ENCODE measurements around the gene CHRM2. TPM values are rescaled to one million over a fixed set of nuclear protein-coding genes. Genes with fewer than 3 reads are reported as not detected.
A peak's percentile ranks its signal among the peaks of the same experiment; 100 is the strongest.

The CHRM2 gene
- total RNA-seq, 4 donors from 2014 or later: 9.1 to 20.0 (median 16.3) TPM

DNA sequence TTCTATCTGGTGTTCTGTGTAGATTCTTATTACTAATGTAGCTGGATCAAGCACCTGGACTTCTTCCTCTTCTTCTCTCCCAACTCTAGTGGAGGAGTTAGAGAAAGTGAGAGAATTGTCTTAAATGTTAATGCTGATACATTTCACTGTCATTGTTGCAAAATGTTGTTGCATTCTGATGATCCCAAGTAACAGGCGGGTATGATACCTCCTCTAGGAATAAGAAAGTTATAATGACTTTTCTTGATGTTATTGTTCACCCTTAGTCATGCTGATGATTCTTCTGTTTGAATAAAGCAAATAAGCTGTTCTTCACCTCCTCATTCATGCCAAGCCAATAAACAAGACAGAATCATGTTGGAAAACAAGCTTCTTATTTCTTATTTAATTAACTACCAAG lies 9.1 kb downstream of the CHRM2 start:
- Histone ChIP-seq H3K4me3 (no peak overlapping the region), H3K27me3 (no peaks in the 10 kb centered on the region), H3K4me1 (peaks cover 3 to 31% (median 10%) of the 10 kb centered on the region in 4 donors), H3K36me3 (no peaks in the 10 kb centered on the region), H3K27ac (replicated peaks in 1 of 4) (peak overlapping the region in 1 of 4 donors; percentile 31), H3K9me3 (no peaks in the 10 kb centered on the region)
- DNase-seq (ENCODE audit: extremely low spot score): no peak
- 81% methylated on average over 1 of the region's 1 CpG for WGBS
- TF ChIP-seq EP300 (IDR thresholded peaks at IDR 0.05) (no peak), POLR2A (IDR thresholded peaks at IDR 0.05; ENCODE audit: low read depth) (no peak), POLR2AphosphoS5 (IDR thresholded peaks at IDR 0.05) (no peak)
- TF ChIP-seq, protein P1, sequence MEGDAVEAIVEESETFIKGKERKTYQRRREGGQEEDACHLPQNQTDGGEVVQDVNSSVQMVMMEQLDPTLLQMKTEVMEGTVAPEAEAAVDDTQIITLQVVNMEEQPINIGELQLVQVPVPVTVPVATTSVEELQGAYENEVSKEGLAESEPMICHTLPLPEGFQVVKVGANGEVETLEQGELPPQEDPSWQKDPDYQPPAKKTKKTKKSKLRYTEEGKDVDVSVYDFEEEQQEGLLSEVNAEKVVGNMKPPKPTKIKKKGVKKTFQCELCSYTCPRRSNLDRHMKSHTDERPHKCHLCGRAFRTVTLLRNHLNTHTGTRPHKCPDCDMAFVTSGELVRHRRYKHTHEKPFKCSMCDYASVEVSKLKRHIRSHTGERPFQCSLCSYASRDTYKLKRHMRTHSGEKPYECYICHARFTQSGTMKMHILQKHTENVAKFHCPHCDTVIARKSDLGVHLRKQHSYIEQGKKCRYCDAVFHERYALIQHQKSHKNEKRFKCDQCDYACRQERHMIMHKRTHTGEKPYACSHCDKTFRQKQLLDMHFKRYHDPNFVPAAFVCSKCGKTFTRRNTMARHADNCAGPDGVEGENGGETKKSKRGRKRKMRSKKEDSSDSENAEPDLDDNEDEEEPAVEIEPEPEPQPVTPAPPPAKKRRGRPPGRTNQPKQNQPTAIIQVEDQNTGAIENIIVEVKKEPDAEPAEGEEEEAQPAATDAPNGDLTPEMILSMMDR (IDR thresholded peaks at IDR 0.05): no peak
- intact Hi-C loops (cut with DNase I): loop anchor here (10.0 kb wide), 2 partner anchors 267 to 473 kb away; no protein-coding TSS in a partner anchor

DNA sequence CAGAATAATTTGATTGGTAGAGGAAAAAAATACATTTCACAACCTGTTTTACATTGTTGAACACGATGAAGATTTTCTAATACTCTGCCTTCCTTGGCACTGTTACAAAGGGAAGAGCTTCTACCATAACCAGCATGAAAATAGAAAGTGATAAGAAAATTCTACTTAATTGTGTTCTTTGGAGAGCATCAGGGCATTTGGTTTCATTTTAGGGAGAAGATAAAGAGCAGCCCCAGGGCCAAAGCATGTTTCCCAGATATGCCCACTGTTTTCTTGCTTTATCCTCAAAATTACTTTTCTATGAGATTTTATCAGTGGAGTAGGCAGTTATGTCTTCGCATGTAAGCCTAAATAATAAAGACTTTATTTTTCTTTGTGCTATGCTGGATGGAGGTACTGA lies 9.5 kb downstream of the CHRM2 start:
- intact Hi-C loops (cut with DNase I): loop anchor here (10.0 kb wide), 2 partner anchors 267 to 473 kb away; no protein-coding TSS in a partner anchor
- H3K27me3 ChIP-seq: no peaks in the 10 kb centered on the region
- no peaks in the 10 kb centered on the region for H3K36me3 ChIP-seq
- peaks cover 3 to 36% (median 14%) of the 10 kb centered on the region in 4 donors for H3K4me1 ChIP-seq
- TF ChIP-seq, protein P1 (IDR thresholded peaks at IDR 0.05): no peak
- TF ChIP-seq POLR2A (IDR thresholded peaks at IDR 0.05; ENCODE audit: low read depth) (no peak), POLR2AphosphoS5 (IDR thresholded peaks at IDR 0.05) (no peak), EP300 (IDR thresholded peaks at IDR 0.05) (no peak)
- no peak overlapping the region for H3K4me3 ChIP-seq
- WGBS: 59% methylated on average over 2 of the region's 2 CpGs
- DNase-seq (ENCODE audit: extremely low spot score): no peak
- no peaks in the 10 kb centered on the region for H3K9me3 ChIP-seq
- peak overlapping the region in 1 of 4 donors; percentile 31 for H3K27ac ChIP-seq (replicated peaks in 1 of 4)

DNA sequence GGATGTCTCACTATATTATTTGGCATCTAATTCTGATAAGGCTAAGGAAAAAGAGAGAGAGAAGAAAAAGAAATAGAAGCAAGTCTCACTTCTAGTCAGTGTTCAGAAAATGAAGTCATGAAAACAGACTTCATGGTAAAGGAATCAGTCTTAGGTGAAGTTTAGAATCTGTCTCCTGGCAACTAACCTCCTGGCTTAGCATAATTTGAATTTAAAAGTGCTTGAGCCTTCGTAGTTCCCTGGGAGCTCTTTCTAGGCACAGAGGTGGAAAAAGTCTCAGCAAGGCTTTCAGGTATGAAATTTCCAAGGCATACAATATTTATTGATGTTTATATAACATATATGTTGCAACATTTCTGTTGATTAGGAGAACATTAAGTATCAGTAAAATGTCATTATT lies 10.4 kb downstream of the CHRM2 start:
- no peaks in the 10 kb centered on the region for H3K27me3 ChIP-seq
- H3K4me3 ChIP-seq: no peak overlapping the region
- H3K36me3 ChIP-seq: no peaks in the 10 kb centered on the region
- no peak for DNase-seq (ENCODE audit: extremely low spot score)
- TF ChIP-seq EP300 (IDR thresholded peaks at IDR 0.05): no peak
- TF ChIP-seq, protein P1 (IDR thresholded peaks at IDR 0.05): no peak
- TF ChIP-seq POLR2AphosphoS5 (IDR thresholded peaks at IDR 0.05): no peak
- no peak for TF ChIP-seq POLR2A (IDR thresholded peaks at IDR 0.05; ENCODE audit: low read depth)
- intact Hi-C loops (cut with DNase I): loop anchor here (10.0 kb wide), 2 partner anchors 266 to 474 kb away; no protein-coding TSS in a partner anchor
- H3K4me1 ChIP-seq: peaks cover 0 to 40% (median 22%) of the 10 kb centered on the region in 4 donors
- WGBS: 32% methylated on average over 1 of the region's 1 CpG
- no peaks in the 10 kb centered on the region for H3K9me3 ChIP-seq
- peak overlapping the region in 1 of 4 donors; percentile 31 for H3K27ac ChIP-seq (replicated peaks in 1 of 4)

DNA sequence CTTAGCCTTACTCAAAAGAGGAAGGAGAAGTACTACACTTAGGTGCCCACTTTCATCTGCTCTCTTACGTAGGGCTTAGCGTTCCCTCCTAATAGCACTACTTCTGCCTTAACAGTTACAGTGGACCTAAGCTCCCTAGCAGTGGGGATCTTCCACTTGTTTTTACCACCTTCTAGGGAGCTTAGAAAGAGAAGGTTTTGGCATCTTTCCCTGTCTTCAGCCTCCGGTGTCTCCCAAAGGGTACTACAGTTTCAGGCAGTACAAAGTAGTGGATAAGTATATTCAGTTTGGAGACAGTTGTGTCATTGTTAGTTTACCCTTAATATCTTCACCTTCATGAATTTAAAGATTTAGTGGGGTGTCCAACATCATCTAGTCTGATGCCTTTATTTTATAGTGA lies 14.6 kb downstream of the CHRM2 start:
- no peaks in the 10 kb centered on the region for H3K9me3 ChIP-seq
- H3K27me3 ChIP-seq: no peaks in the 10 kb centered on the region
- peaks cover 0 to 42% (median 32%) of the 10 kb centered on the region in 4 donors for H3K4me1 ChIP-seq
- no peak overlapping the region for H3K4me3 ChIP-seq
- 73% methylated on average over 3 of the region's 3 CpGs for WGBS
- H3K36me3 ChIP-seq: no peaks in the 10 kb centered on the region
- no peak for DNase-seq (ENCODE audit: extremely low spot score)
- H3K27ac ChIP-seq (replicated peaks in 1 of 4): no peak overlapping the region
- TF ChIP-seq, protein P1 (IDR thresholded peaks at IDR 0.05): no peak
- TF ChIP-seq EP300 (IDR thresholded peaks at IDR 0.05) (no peak), POLR2A (IDR thresholded peaks at IDR 0.05; ENCODE audit: low read depth) (no peak), POLR2AphosphoS5 (IDR thresholded peaks at IDR 0.05) (no peak)
- intact Hi-C loops (cut with DNase I): no loop called here

DNA sequence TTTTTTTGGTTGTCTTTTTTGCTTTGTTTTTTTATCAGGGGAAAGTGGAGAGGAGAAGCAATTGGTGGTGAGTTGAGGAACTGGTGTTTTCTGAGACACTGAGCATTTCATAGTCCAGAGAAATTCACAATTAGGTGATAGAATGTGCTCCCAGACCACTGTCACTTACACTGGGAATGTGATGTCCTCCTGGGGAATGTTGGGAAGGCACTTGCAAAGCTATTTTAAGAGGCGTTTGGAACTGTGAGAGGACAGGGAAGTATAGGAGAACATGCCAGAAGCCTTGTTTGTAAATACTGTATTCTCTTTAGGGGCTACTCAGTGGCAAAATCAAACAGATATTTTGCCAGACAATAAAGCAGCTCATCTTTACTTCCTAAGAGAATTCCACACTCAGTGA lies 16.0 kb downstream of the CHRM2 start:
- Histone ChIP-seq H3K36me3 (no peaks in the 10 kb centered on the region), H3K4me3 (no peak overlapping the region), H3K27ac (replicated peaks in 1 of 4) (peak overlapping the region in 1 of 4 donors; percentile 51), H3K4me1 (peaks cover 0 to 33% (median 32%) of the 10 kb centered on the region in 4 donors), H3K9me3 (no peaks in the 10 kb centered on the region), H3K27me3 (no peaks in the 10 kb centered on the region)
- TF ChIP-seq, protein P1 (IDR thresholded peaks at IDR 0.05): no peak
- TF ChIP-seq POLR2AphosphoS5 (IDR thresholded peaks at IDR 0.05): peak in 1 of 2 donors; percentile 49
- peak; percentile 80 for TF ChIP-seq EP300 (IDR thresholded peaks at IDR 0.05)
- intact Hi-C loops (cut with DNase I): no loop called here
- 11% methylated on average over 1 of the region's 1 CpG for WGBS
- DNase-seq (ENCODE audit: extremely low spot score): no peak
